WTC11 (cell line): ENCODE data around the gene RBMS1. TPM values are rescaled to one million over a fixed set of nuclear protein-coding genes. Genes with fewer than 3 reads are reported as not detected.

Source experiments
- ATAC-seq: fragments of 200-7000 bp; cut with Tn5 transposase; 2 replicates; pipeline ENCODE4 v1.10.0; 2021; ENCODE audit warnings: mild to moderate bottlenecking, moderate library complexity
- CTCF ChIA-PET: fragments of 300-600 bp; sonication (Branson Sonifier 250); formaldehyde crosslinking; loops from one replicate; lab custom pipeline; 2021; ENCODE audit warnings: antibody characterized with exemption; lab: Charles Lee
- POLR2A ChIA-PET: fragments of 350-600 bp; sonication (Branson Sonifier 250); formaldehyde crosslinking; loops from one replicate; lab custom pipeline; 2021; ENCODE audit warnings: antibody characterized with exemption; lab: Charles Lee
- DNase-seq: peaks from one replicate; pipeline ENCODE4 v3.0.0; 2021; ENCODE audit warnings: low spot score
- H3K27ac Mint-ChIP-seq: 2 replicates; pipeline ENCODE4 v1.8.0; 2021; ENCODE audit warnings: mixed read lengths
- H3K27me3 Mint-ChIP-seq: 2 replicates; pipeline ENCODE4 v1.8.0; 2021; ENCODE audit warnings: low read depth, mild to moderate bottlenecking, moderate library complexity, mixed read lengths
- H3K36me3 Mint-ChIP-seq: 2 replicates; pipeline ENCODE4 v1.8.0; 2021; ENCODE audit warnings: mixed read lengths
- H3K4me1 Mint-ChIP-seq: 2 replicates; pipeline ENCODE4 v1.8.0; 2022; ENCODE audit warnings: mixed read lengths
- H3K4me3 Mint-ChIP-seq: 2 replicates; pipeline ENCODE4 v1.8.0; 2021; ENCODE audit warnings: mild to moderate bottlenecking, moderate library complexity, mixed read lengths
- H3K9me3 Mint-ChIP-seq: 2 replicates; pipeline ENCODE4 v1.8.0; 2021; ENCODE audit warnings: mixed read lengths
- EMX1 ChIP-seq: fragments of 250-450 bp; sonication (Bioruptor Pico); IDR thresholded peaks from 2 replicates; pipeline ENCODE4 v1.8.0; 2021; ENCODE audit warnings: mild to moderate bottlenecking
- ETV6 ChIP-seq: sonication (generic); formaldehyde crosslinking; IDR thresholded peaks from 2 replicates; pipeline ENCODE4 v1.8.1; 2022; ENCODE audit warnings: mild to moderate bottlenecking, missing genetic modification reagents
- FOXJ3 ChIP-seq: sonication (generic); formaldehyde crosslinking; IDR thresholded peaks from 2 replicates; pipeline ENCODE4 v1.9.0; 2021; ENCODE audit warnings: missing genetic modification reagents, mild to moderate bottlenecking, borderline replicate concordance
- IRF2 ChIP-seq: sonication (generic); formaldehyde crosslinking; IDR thresholded peaks from 2 replicates; pipeline ENCODE4 v1.8.0; 2022; ENCODE audit warnings: low read depth, missing genetic modification reagents, borderline replicate concordance
- KAT7 ChIP-seq: sonication (generic); formaldehyde crosslinking; IDR thresholded peaks from 2 replicates; pipeline ENCODE4 v1.8.1; 2023; ENCODE audit warnings: missing genetic modification reagents, mild to moderate bottlenecking, borderline replicate concordance
- MXD4 ChIP-seq: fragments of 250-450 bp; sonication (Bioruptor Pico); IDR thresholded peaks from 2 replicates; pipeline ENCODE4 v1.8.0; 2021; ENCODE audit warnings: mild to moderate bottlenecking, moderate library complexity, borderline replicate concordance
- MYBL2 ChIP-seq: sonication (generic); formaldehyde crosslinking; IDR thresholded peaks from 2 replicates; pipeline ENCODE4 v1.8.1; 2023; ENCODE audit warnings: mild to moderate bottlenecking, moderate library complexity, missing genetic modification reagents
- NFE2L1 ChIP-seq: sonication (generic); formaldehyde crosslinking; IDR thresholded peaks from 2 replicates; pipeline ENCODE4 v1.8.1; 2023; ENCODE audit warnings: missing genetic modification reagents
- NR2C2 ChIP-seq: sonication (generic); formaldehyde crosslinking; IDR thresholded peaks from 2 replicates; pipeline ENCODE4 v1.8.0; 2022; ENCODE audit warnings: mild to moderate bottlenecking, missing genetic modification reagents
- SMAD4 ChIP-seq: sonication (generic); formaldehyde crosslinking; IDR thresholded peaks from 2 replicates; pipeline ENCODE4 v1.8.0; 2022; ENCODE audit warnings: mild to moderate bottlenecking, missing genetic modification reagents
- SOX15 ChIP-seq: fragments of 250-450 bp; sonication (Bioruptor Pico); IDR thresholded peaks from 2 replicates; pipeline ENCODE4 v1.9.0; 2021; ENCODE audit warnings: mild to moderate bottlenecking
- SP1 ChIP-seq: sonication (generic); formaldehyde crosslinking; conservative IDR thresholded peaks from 2 replicates; pipeline ENCODE4 v1.8.1; 2022; ENCODE audit warnings: missing genetic modification reagents
- TCF7 ChIP-seq: sonication (generic); formaldehyde crosslinking; IDR thresholded peaks from 2 replicates; pipeline ENCODE4 v1.8.0; 2022; ENCODE audit warnings: mild to moderate bottlenecking, low read depth, missing genetic modification reagents, moderate library complexity
- ZBTB21 ChIP-seq: sonication (generic); formaldehyde crosslinking; IDR thresholded peaks from 2 replicates; pipeline ENCODE4 v1.8.1; 2023; ENCODE audit warnings: mild to moderate bottlenecking, missing genetic modification reagents, borderline replicate concordance
- ZNF219 ChIP-seq: sonication (generic); formaldehyde crosslinking; IDR thresholded peaks from 2 replicates; pipeline ENCODE4 v1.8.0; 2023; ENCODE audit warnings: missing genetic modification reagents, mild to moderate bottlenecking, borderline replicate concordance
- ZNF317 ChIP-seq: sonication (generic); formaldehyde crosslinking; IDR thresholded peaks from 2 replicates; pipeline ENCODE4 v1.8.1; 2023; ENCODE audit warnings: low read depth, mild to moderate bottlenecking, moderate library complexity, missing genetic modification reagents, borderline replicate concordance
- total RNA-seq: library from RNA; stranded (reverse); gene quantifications from 3 replicates; pipeline ENCODE4 v1.2.3, GENCODE V29; 2021
- TF ChIP-seq, protein P1 (sequence below): sonication (generic); formaldehyde crosslinking; conservative IDR thresholded peaks from 2 replicates; pipeline ENCODE4 v1.8.1; 2022; ENCODE audit warnings: mild to moderate bottlenecking, missing genetic modification reagents
- TF ChIP-seq, protein P2 (sequence below): sonication (generic); formaldehyde crosslinking; IDR thresholded peaks from 2 replicates; pipeline ENCODE4 v1.8.1; 2022; ENCODE audit warnings: mild to moderate bottlenecking, missing genetic modification reagents, moderate library complexity, borderline replicate concordance
- TF ChIP-seq, protein P3 (sequence below): sonication (generic); formaldehyde crosslinking; IDR thresholded peaks from 2 replicates; pipeline ENCODE4 v1.8.1; 2023; ENCODE audit warnings: mild to moderate bottlenecking, missing genetic modification reagents, moderate library complexity
- TF ChIP-seq, protein P4 (sequence below): sonication (generic); formaldehyde crosslinking; IDR thresholded peaks from 2 replicates; pipeline ENCODE4 v1.8.1; 2023; ENCODE audit warnings: mild to moderate bottlenecking, missing genetic modification reagents
- TF ChIP-seq, protein P5 (sequence below): sonication (generic); formaldehyde crosslinking; IDR thresholded peaks from 2 replicates; pipeline ENCODE4 v1.8.1; 2022; ENCODE audit warnings: low read depth, mild to moderate bottlenecking, moderate library complexity, missing genetic modification reagents, borderline replicate concordance

RBMS1 gene
- total RNA-seq, 1 experiment from 2014 or later = 56.3 TPM

GRCh38 chr2:160387558-160388262, 105.9 kb downstream of the RBMS1 start (continued):
- TF ChIP-seq KAT7 (CRISPR knock-in tag) = no peak
- TF ChIP-seq, all 79 proteins: peak for 0

DNA sequence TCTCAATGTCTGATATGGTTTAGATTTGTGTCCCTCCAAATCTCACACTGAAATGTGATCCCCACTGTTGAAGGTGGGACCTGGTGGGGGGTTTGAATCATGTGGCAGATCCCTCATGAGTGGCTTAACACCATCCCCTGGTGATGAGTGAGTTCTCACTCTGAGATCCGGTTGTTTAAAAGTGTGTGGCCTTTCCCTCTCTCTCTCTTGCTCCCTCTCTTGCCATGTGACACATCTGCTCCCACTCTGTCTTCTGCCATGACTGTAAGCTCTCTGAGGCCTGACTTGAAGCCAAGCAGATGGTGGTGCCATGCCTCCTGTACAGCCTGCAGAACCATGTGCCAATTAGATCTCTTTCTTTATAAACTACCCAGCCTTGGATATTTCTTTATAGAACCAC, 108.8 kb downstream of the RBMS1 start:
- no peaks in the 10 kb centered on the region for H3K27me3 Mint-ChIP-seq
- no peak for DNase-seq
- no peaks in the 10 kb centered on the region for H3K9me3 Mint-ChIP-seq
- H3K4me3 Mint-ChIP-seq = no peak overlapping the region
- CTCF ChIA-PET = no interaction called here
- no peak for TF ChIP-seq NR2C2 (CRISPR knock-in tag)
- no peak for TF ChIP-seq SP1 (CRISPR knock-in tag)
- no peak for TF ChIP-seq MXD4
- TF ChIP-seq FOXJ3 (CRISPR knock-in tag) = no peak
- TF ChIP-seq NFE2L1 = no peak
- TF ChIP-seq KAT7 (CRISPR knock-in tag) = no peak
- TF ChIP-seq EMX1 (CRISPR knock-in tag) = no peak
- no peak for TF ChIP-seq ZBTB21 (CRISPR knock-in tag)
- TF ChIP-seq ETV6 (CRISPR knock-in tag) = no peak
- no peak for TF ChIP-seq ZNF219
- TF ChIP-seq, protein P1, sequence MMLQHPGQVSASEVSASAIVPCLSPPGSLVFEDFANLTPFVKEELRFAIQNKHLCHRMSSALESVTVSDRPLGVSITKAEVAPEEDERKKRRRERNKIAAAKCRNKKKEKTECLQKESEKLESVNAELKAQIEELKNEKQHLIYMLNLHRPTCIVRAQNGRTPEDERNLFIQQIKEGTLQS (CRISPR knock-in tag) = no peak
- TF ChIP-seq, protein P2, sequence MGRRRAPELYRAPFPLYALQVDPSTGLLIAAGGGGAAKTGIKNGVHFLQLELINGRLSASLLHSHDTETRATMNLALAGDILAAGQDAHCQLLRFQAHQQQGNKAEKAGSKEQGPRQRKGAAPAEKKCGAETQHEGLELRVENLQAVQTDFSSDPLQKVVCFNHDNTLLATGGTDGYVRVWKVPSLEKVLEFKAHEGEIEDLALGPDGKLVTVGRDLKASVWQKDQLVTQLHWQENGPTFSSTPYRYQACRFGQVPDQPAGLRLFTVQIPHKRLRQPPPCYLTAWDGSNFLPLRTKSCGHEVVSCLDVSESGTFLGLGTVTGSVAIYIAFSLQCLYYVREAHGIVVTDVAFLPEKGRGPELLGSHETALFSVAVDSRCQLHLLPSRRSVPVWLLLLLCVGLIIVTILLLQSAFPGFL = no peak
- TF ChIP-seq MYBL2 (CRISPR knock-in tag) = no peak
- no peak for TF ChIP-seq SOX15 (CRISPR knock-in tag)
- TF ChIP-seq SMAD4 (CRISPR knock-in tag) = no peak
- no peak for TF ChIP-seq ZNF317
- TF ChIP-seq, protein P3, sequence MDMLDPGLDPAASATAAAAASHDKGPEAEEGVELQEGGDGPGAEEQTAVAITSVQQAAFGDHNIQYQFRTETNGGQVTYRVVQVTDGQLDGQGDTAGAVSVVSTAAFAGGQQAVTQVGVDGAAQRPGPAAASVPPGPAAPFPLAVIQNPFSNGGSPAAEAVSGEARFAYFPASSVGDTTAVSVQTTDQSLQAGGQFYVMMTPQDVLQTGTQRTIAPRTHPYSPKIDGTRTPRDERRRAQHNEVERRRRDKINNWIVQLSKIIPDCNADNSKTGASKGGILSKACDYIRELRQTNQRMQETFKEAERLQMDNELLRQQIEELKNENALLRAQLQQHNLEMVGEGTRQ = no peak
- TF ChIP-seq, all 79 proteins: peak for 0
- no peak for ATAC-seq
- Mint-ChIP-seq H3K4me1 (peaks cover 69% of the 10 kb centered on the region), H3K27ac (no peak overlapping the region), H3K36me3 (no peaks in the 10 kb centered on the region)
- POLR2A ChIA-PET = no interaction called here

DNA sequence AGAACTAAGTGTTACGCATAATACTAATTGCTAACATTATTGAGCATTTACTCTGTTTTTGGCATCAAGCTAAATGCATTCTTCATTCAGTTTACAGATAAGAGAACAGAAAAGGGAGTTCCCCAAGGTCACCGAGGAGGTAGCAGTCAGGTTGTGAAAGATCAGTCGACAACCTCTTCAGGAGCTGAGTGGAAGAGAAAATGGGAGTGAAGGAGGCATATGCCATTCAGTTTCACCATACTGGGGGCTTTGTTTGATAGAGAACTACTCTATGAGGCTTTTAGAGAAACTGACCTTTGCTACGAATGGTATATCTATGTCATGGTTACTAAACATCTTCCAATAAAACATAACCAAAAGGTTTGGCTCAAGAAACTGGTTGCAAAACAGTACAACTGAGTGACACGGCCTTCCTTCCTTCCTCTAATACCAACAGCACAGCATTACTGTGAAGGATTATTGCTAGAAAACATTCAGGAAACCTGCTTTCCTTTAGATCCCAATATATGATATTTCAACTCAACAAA, 112.1 kb downstream of the RBMS1 start:
- no peak overlapping the region for H3K27ac Mint-ChIP-seq
- POLR2A ChIA-PET = interaction anchor here (0.6 kb wide), 1 partner anchor 18 kb away, joined by 4 read pairs; no protein-coding TSS in a partner anchor
- H3K4me3 Mint-ChIP-seq = no peak overlapping the region
- H3K36me3 Mint-ChIP-seq = no peaks in the 10 kb centered on the region
- no peak for DNase-seq
- no peaks in the 10 kb centered on the region for H3K9me3 Mint-ChIP-seq
- ATAC-seq = no peak
- CTCF ChIA-PET = interaction anchor here (1.2 kb wide), 1 partner anchor 48 kb away, joined by 3 read pairs; no protein-coding TSS in a partner anchor
- no peaks in the 10 kb centered on the region for H3K27me3 Mint-ChIP-seq
- peaks cover 75% of the 10 kb centered on the region for H3K4me1 Mint-ChIP-seq
- TF ChIP-seq IRF2 (CRISPR knock-in tag) (no peak), ZNF219 (no peak), TCF7 (CRISPR knock-in tag) (no peak)
- TF ChIP-seq, protein P4, sequence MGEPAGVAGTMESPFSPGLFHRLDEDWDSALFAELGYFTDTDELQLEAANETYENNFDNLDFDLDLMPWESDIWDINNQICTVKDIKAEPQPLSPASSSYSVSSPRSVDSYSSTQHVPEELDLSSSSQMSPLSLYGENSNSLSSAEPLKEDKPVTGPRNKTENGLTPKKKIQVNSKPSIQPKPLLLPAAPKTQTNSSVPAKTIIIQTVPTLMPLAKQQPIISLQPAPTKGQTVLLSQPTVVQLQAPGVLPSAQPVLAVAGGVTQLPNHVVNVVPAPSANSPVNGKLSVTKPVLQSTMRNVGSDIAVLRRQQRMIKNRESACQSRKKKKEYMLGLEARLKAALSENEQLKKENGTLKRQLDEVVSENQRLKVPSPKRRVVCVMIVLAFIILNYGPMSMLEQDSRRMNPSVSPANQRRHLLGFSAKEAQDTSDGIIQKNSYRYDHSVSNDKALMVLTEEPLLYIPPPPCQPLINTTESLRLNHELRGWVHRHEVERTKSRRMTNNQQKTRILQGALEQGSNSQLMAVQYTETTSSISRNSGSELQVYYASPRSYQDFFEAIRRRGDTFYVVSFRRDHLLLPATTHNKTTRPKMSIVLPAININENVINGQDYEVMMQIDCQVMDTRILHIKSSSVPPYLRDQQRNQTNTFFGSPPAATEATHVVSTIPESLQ (CRISPR knock-in tag) = no peak
- TF ChIP-seq, protein P5, sequence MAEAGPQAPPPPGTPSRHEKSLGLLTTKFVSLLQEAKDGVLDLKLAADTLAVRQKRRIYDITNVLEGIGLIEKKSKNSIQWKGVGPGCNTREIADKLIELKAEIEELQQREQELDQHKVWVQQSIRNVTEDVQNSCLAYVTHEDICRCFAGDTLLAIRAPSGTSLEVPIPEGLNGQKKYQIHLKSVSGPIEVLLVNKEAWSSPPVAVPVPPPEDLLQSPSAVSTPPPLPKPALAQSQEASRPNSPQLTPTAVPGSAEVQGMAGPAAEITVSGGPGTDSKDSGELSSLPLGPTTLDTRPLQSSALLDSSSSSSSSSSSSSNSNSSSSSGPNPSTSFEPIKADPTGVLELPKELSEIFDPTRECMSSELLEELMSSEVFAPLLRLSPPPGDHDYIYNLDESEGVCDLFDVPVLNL (CRISPR knock-in tag) = no peak
